H1 (cell line): ENCODE measurements around the gene TSHZ2. TPM values are rescaled to one million over a fixed set of nuclear protein-coding genes. Genes with fewer than 3 reads are reported as not detected.

ENCODE experiments used
- CTCF ChIA-PET: fragments of 300-600 bp; sonication (Branson Sonifier 250); formaldehyde crosslinking; loops from one replicate; lab custom pipeline; 2021; ENCODE audit not compliant: partially characterized antibody; lab: Charles Lee
- POLR2A ChIA-PET: fragments of 300-600 bp; sonication (Branson Sonifier 250); formaldehyde crosslinking; loops from one replicate; lab custom pipeline; 2021; ENCODE audit warnings: inconsistent platforms; ENCODE audit not compliant: partially characterized antibody; lab: Charles Lee
- DNase-seq, 2 experiments: peaks; one replicate each; pipeline versions ENCODE4 v3.0.0 to v3.0.0-alpha.2; 2010 to 2022; ENCODE audit warnings: low spot score in 2 of 2, low read depth in 1 of 2, mixed read lengths in 1 of 2
- FAIRE-seq: peaks from 2 replicates; lab custom pipeline; 2011; peaks lifted over from hg19 to GRCh38; lab: Jason Lieb, UNC
- H2AFZ ChIP-seq: 2 replicates; pipeline ENCODE4 v1.8.1; 2012; ENCODE audit warnings: low read length, inconsistent platforms
- H2AK5ac ChIP-seq: 2 replicates; pipeline ENCODE4 v1.6.1; 2013; ENCODE audit warnings: low read depth, low read length
- H2BK120ac ChIP-seq: replicated peaks from 2 replicates; pipeline ENCODE3; 2013; ENCODE audit warnings: low read depth, low read length, inconsistent platforms
- H2BK12ac ChIP-seq: 2 replicates; pipeline ENCODE4 v1.6.1; 2013; ENCODE audit warnings: low read depth, low read length
- H2BK15ac ChIP-seq: 2 replicates; pipeline ENCODE4 v1.6.1; 2013; ENCODE audit warnings: low read length
- H2BK20ac ChIP-seq: 2 replicates; pipeline ENCODE4 v1.6.1; 2013; ENCODE audit warnings: low read length
- H2BK5ac ChIP-seq: 2 replicates; pipeline ENCODE4 v1.6.1; 2013; ENCODE audit warnings: low read depth, low read length
- H3K14ac ChIP-seq: 2 replicates; pipeline ENCODE4 v1.6.1; 2013; ENCODE audit warnings: inconsistent platforms; ENCODE audit not compliant: insufficient read length
- H3K18ac ChIP-seq: 2 replicates; pipeline ENCODE4 v1.6.1; 2013; ENCODE audit warnings: low read length; ENCODE audit errors: extremely low read depth
- H3K23ac ChIP-seq: 2 replicates; pipeline ENCODE4 v1.6.1; 2013; ENCODE audit warnings: inconsistent platforms; ENCODE audit not compliant: insufficient read length
- H3K23me2 ChIP-seq: 2 replicates; pipeline ENCODE4 v1.6.1; 2013; ENCODE audit warnings: low read depth, low read length
- H3K27ac ChIP-seq: 2 replicates; pipeline ENCODE4 v1.6.1; 2011; ENCODE audit warnings: low read depth, low read length, inconsistent platforms
- H3K27me3 ChIP-seq, 4 experiments: replicated peaks in 1 of 4; 1 replicate in 1 of 4; 2 replicates in 3 of 4; pipeline versions ENCODE4 v1.6.1 to v1.8.1; 2011 to 2013; ENCODE audit warnings: low read length in 3 of 4, mild to moderate bottlenecking in 3 of 4, inconsistent platforms in 2 of 4, mixed read lengths in 2 of 4, moderate library complexity in 1 of 4; ENCODE audit not compliant: control insufficient read depth in 3 of 4, insufficient read depth in 3 of 4; ENCODE audit errors: extremely low read depth in 1 of 4
- H3K36me3 ChIP-seq, 4 experiments: 2 replicates each; pipeline versions ENCODE4 v1.6.1 to v1.8.1; 2011 to 2013; ENCODE audit warnings: mild to moderate bottlenecking in 4 of 4, low read length in 3 of 4, moderate library complexity in 2 of 4, control low read depth in 1 of 4, inconsistent platforms in 1 of 4; ENCODE audit not compliant: insufficient read depth in 4 of 4, control insufficient read depth in 2 of 4
- H3K4ac ChIP-seq: replicated peaks from 2 replicates; pipeline ENCODE3; 2013; ENCODE audit warnings: low read length, low read depth, mixed read lengths, inconsistent platforms; ENCODE audit not compliant: insufficient read length
- H3K4me1 ChIP-seq, 4 experiments: replicated peaks in 1 of 4; 1 replicate in 1 of 4; 2 replicates in 3 of 4; pipeline versions ENCODE4 v1.6.1 to v1.8.1; 2011 to 2013; ENCODE audit warnings: low read length in 3 of 4, inconsistent platforms in 2 of 4, mixed read lengths in 1 of 4; ENCODE audit not compliant: insufficient read depth in 4 of 4, control insufficient read depth in 3 of 4
- H3K4me2 ChIP-seq, 2 experiments: 2 replicates each; pipeline versions ENCODE4 v1.6.1 to v1.8.1; 2011 to 2013; ENCODE audit warnings: low read depth in 2 of 2, low read length in 2 of 2, control low read depth in 1 of 2, inconsistent platforms in 1 of 2, mild to moderate bottlenecking in 1 of 2; ENCODE audit not compliant: insufficient read depth in 1 of 2
- H3K4me3 ChIP-seq, 4 experiments: fragments of 200-600, 300-600 bp in 1 of 4; sonication (generic), shearing (Covaris generic), sonication (Bioruptor Twin) in 1 of 4; 2 replicates each; pipeline versions ENCODE4 v1.5.1 to v1.8.1; 2011 to 2016; ENCODE audit warnings: low read length in 4 of 4, low read depth in 3 of 4, control low read depth in 2 of 4, inconsistent platforms in 2 of 4, mild to moderate bottlenecking in 2 of 4, mixed read lengths in 1 of 4, moderate library complexity in 1 of 4; ENCODE audit not compliant: insufficient read depth in 2 of 4; ENCODE audit errors: extremely low read depth in 1 of 4
- H3K56ac ChIP-seq: replicated peaks from 2 replicates; pipeline ENCODE3; 2013; ENCODE audit warnings: low read depth, mild to moderate bottlenecking, mixed read lengths, low read length, inconsistent platforms; ENCODE audit not compliant: insufficient read length
- H3K79me1 ChIP-seq: 2 replicates; pipeline ENCODE4 v1.6.1; 2013; ENCODE audit warnings: low read depth, low read length, control low read depth
- H3K79me2 ChIP-seq, 2 experiments: 2 replicates each; pipeline versions ENCODE4 v1.6.1 to v1.8.1; 2012 to 2013; ENCODE audit warnings: low read length in 2 of 2, mild to moderate bottlenecking in 2 of 2, inconsistent platforms in 1 of 2; ENCODE audit not compliant: insufficient read depth in 2 of 2, control insufficient read depth in 1 of 2
- H3K9ac ChIP-seq, 4 experiments: replicated peaks in 1 of 4; 1 replicate in 1 of 4; 2 replicates in 3 of 4; pipeline versions ENCODE4 v1.6.1 to v1.8.1; 2011 to 2013; ENCODE audit warnings: low read depth in 3 of 4, low read length in 3 of 4, control low read depth in 2 of 4, mild to moderate bottlenecking in 2 of 4, moderate library complexity in 2 of 4, inconsistent platforms in 1 of 4; ENCODE audit errors: extremely low read depth in 1 of 4
- H3K9me3 ChIP-seq, 2 experiments: 2 replicates each; pipeline versions ENCODE4 v1.6.1 to v1.8.1; 2012 to 2013; ENCODE audit warnings: mild to moderate bottlenecking in 2 of 2, moderate library complexity in 2 of 2, control low read depth in 1 of 2, inconsistent platforms in 1 of 2, low read depth in 1 of 2, low read length in 1 of 2, mixed read lengths in 1 of 2; ENCODE audit not compliant: insufficient read depth in 2 of 2
- H4K20me1 ChIP-seq, 2 experiments: replicated peaks in 1 of 2; 2 replicates each; pipeline versions ENCODE3 to v1.8.1; 2011 to 2013; ENCODE audit warnings: inconsistent platforms in 2 of 2, low read length in 2 of 2, mild to moderate bottlenecking in 1 of 2; ENCODE audit not compliant: insufficient read depth in 2 of 2, control insufficient read depth in 1 of 2
- H4K5ac ChIP-seq: 2 replicates; pipeline ENCODE4 v1.6.1; 2013; ENCODE audit warnings: low read length, low read depth, mixed read lengths, inconsistent platforms; ENCODE audit not compliant: insufficient read length
- H4K8ac ChIP-seq: 2 replicates; pipeline ENCODE4 v1.8.0; 2013; ENCODE audit warnings: mild to moderate bottlenecking, moderate library complexity, low read length, inconsistent platforms; ENCODE audit not compliant: insufficient read depth; ENCODE audit errors: extremely low read depth
- H4K91ac ChIP-seq: replicated peaks from 2 replicates; pipeline ENCODE3; 2013; ENCODE audit warnings: low read length, mixed read lengths, inconsistent platforms; ENCODE audit not compliant: insufficient read length
- ASH2L ChIP-seq: fragments of 200-600, 300-600 bp; sonication (generic); IDR thresholded peaks from one replicate; pipeline ENCODE4 v1.7.1; 2017; ENCODE audit warnings: low read length
- BCL11A ChIP-seq, 2 experiments: IDR thresholded peaks; one replicate each; pipeline ENCODE4 v1.6.1; 2011; ENCODE audit warnings: low read depth in 2 of 2, low read length in 2 of 2, mild to moderate bottlenecking in 2 of 2
- CHD2 ChIP-seq: IDR thresholded peaks from 2 replicates; pipeline ENCODE4 v1.6.1; 2012; ENCODE audit warnings: low read length, improper control_type of control experiment
- CTBP2 ChIP-seq: IDR thresholded peaks from 2 replicates; pipeline ENCODE4 v1.7.0; 2011; ENCODE audit warnings: borderline replicate concordance, mild to moderate bottlenecking, moderate library complexity, mixed read lengths, low read length; ENCODE audit not compliant: insufficient read depth, insufficient read length
- E2F6 ChIP-seq: IDR thresholded peaks from 2 replicates; pipeline ENCODE4 v1.6.1; 2012; ENCODE audit warnings: inconsistent platforms
- JUND ChIP-seq: IDR thresholded peaks from 2 replicates; pipeline ENCODE4 v1.6.1; 2011; ENCODE audit warnings: mild to moderate bottlenecking, improper control_type of control experiment, low read length
- POU5F1 ChIP-seq: IDR thresholded peaks from 2 replicates; pipeline ENCODE4 v1.6.1; 2011; ENCODE audit warnings: low read depth, mild to moderate bottlenecking, low read length, moderate library complexity
- RNF2 ChIP-seq: fragments of 200-900, 300-1000 bp; sonication (generic); IDR thresholded peaks from 2 replicates; pipeline ENCODE4 v1.7.1; 2016; ENCODE audit warnings: borderline replicate concordance, low read depth, mild to moderate bottlenecking, antibody characterized with exemption, low read length; ENCODE audit not compliant: poor library complexity, severe bottlenecking; ENCODE audit errors: missing control alignments
- SIN3A ChIP-seq, 2 experiments: IDR thresholded peaks in 1 of 2; conservative IDR thresholded peaks in 1 of 2; 2 replicates each; pipeline ENCODE4 v1.6.1; 2011 to 2012; ENCODE audit warnings: low read length in 2 of 2, improper control_type of control experiment in 1 of 2, low read depth in 1 of 2, mild to moderate bottlenecking in 1 of 2
- SIX5 ChIP-seq: IDR thresholded peaks from 2 replicates; pipeline ENCODE4 v1.6.1; 2011; ENCODE audit warnings: mild to moderate bottlenecking, low read depth, low read length
- SP4 ChIP-seq: IDR thresholded peaks from 2 replicates; pipeline ENCODE4 v1.6.1; 2012; ENCODE audit warnings: low read length, inconsistent platforms
- SUZ12 ChIP-seq: fragments of 200-600 bp; sonication (generic); IDR thresholded peaks from 2 replicates; pipeline ENCODE4 v1.6.1; 2012; ENCODE audit warnings: mild to moderate bottlenecking, inconsistent platforms, low read length, moderate library complexity, mixed read lengths
- TAF1 ChIP-seq: IDR thresholded peaks from 2 replicates; pipeline ENCODE4 v1.6.1; 2011; ENCODE audit warnings: mild to moderate bottlenecking, low read depth, low read length
- TBP ChIP-seq: IDR thresholded peaks from 2 replicates; pipeline ENCODE4 v1.6.1; 2011; ENCODE audit warnings: low read depth, low read length, improper control_type of control experiment
- WGBS, 2 experiments: shearing (Covaris generic) in 1 of 2; methylation state at CpG; one replicate each; pipeline versions ENCODE4 v1.1.6 to v1.1.7; 2013 to 2015; ENCODE audit warnings: low lambda C conversion rate in 2 of 2, mixed read lengths in 2 of 2, inconsistent platforms in 1 of 2, low coverage in 1 of 2, missing lambda C conversion rate in 1 of 2; ENCODE audit not compliant: insufficient replicate concordance in 2 of 2, insufficient coverage in 1 of 2, insufficient read length in 1 of 2; ENCODE audit errors: extremely low coverage in 1 of 2, missing lambda C conversion rate in 1 of 2; 5-methylcytosine and 5-hydroxymethylcytosine counted together
- polyA plus RNA-seq, 7 experiments: library from polyadenylated mRNA; depleted of rRNA in 3 of 7; stranded (reverse) in 5 of 7; unstranded in 2 of 7; fragments of >200 nt in 5 of 7; fragments of 200-250 nt in 2 of 7; gene quantifications; 1 replicate in 5 of 7; 2 replicates in 1 of 7; 4 replicates in 1 of 7; pipeline versions ENCODE4 v1.2.1 to v1.2.3, GENCODE V29; 2011 to 2013; ENCODE audit warnings: missing spikeins in 2 of 7, mixed read lengths in 2 of 7
- total RNA-seq: library from RNA; stranded (reverse); fragmentation: NEBNext Ultra II Directional; extraction: Animal tissue kit (Norgen Biotek cat#: 25700); gene quantifications from 2 replicates; pipeline ENCODE4 v1.2.1, GENCODE V29; 2021

The TSHZ2 gene
- total and polyA plus RNA-seq, 2 of the 8 experiments (the other 6 are each of a cell fraction or from before 2014, with no cell fraction given) = 0.14 to 0.30 TPM

- Histone ChIP-seq H3K79me2 (no peaks in the 10 kb centered on the region), H3K9ac (no peak overlapping the region), H2BK20ac (no peak overlapping the region), H3K23me2 (no peaks in the 10 kb centered on the region), H4K20me1 (no peaks in the 10 kb centered on the region), H3K27me3 (no peaks in the 10 kb centered on the region), H3K79me1 (no peaks in the 10 kb centered on the region), H4K91ac (no peak overlapping the region), H3K18ac (no peak overlapping the region), H3K36me3 (no peaks in the 10 kb centered on the region), H4K5ac (no peak overlapping the region), H2BK120ac (no peak overlapping the region), H4K8ac (no peak overlapping the region), H3K23ac (no peak overlapping the region), H2BK5ac (no peak overlapping the region), H2BK15ac (no peak overlapping the region), H3K56ac (no peak overlapping the region), H2AK5ac (no peak overlapping the region), H3K4me2 (no peak overlapping the region), H2BK12ac (no peak overlapping the region), H3K4me1 (peaks cover 0 to 4% (median 2%) of the 10 kb centered on the region in 4 experiments; a peak in 1 of 7 replicates), H2AFZ (no peak overlapping the region), H3K14ac (no peak overlapping the region), H3K9me3 (no peaks in the 10 kb centered on the region), H3K4me3 (no peak overlapping the region), H3K4ac (no peak overlapping the region), H3K27ac (no peak overlapping the region)
- no peak for TF ChIP-seq TBP
- no peak for TF ChIP-seq TAF1
- no peak for TF ChIP-seq SUZ12
- TF ChIP-seq POU5F1 = no peak
- TF ChIP-seq SP4 = no peak
- TF ChIP-seq RNF2 = no peak
- no peak for TF ChIP-seq SIN3A (conservative IDR thresholded peaks at IDR 0.05 in 1 of 2, IDR thresholded peaks at IDR 0.05 in 1 of 2; ENCODE audit: low read depth in 1 of 2, low read length in 2 of 2)
- no peak for TF ChIP-seq SIX5
- TF ChIP-seq ASH2L = no peak
- TF ChIP-seq BCL11A (IDR thresholded peaks at IDR 0.05; ENCODE audit: low read depth in 2 of 2, low read length in 2 of 2) = no peak
- TF ChIP-seq CHD2 = no peak
- no peak for TF ChIP-seq CTBP2
- no peak for TF ChIP-seq JUND
- no peak for TF ChIP-seq E2F6
- POLR2A ChIA-PET = no interaction called here
- 89% methylated on average over 3 of the region's 3 CpGs; no CpG with 5 or more reads in 1 of the 2 experiments for WGBS, 2 experiments
- no peak for FAIRE-seq
- DNase-seq = no peak
- CTCF ChIA-PET = interaction anchor here (1.7 kb wide), 1 partner anchor 68 kb away, joined by 4 read pairs; no protein-coding TSS in a partner anchor
These were observed 304.0 kb downstream of the TSHZ2 start for GRCh38 chr20:53276143-53276542.
